Activated CD4-positive, alpha-beta T cell treated with anti-CD3 and anti-CD28 coated beads for 24 hours (primary cell): ENCODE data around the gene MRPL28.
"Not testable (repeated sequence)": the region's sequence is repeated elsewhere in the genome, so short reads cannot be mapped to it uniquely, and the experiment has no call there.

Experiments used
- DNase-seq, 2 donors: peaks; one replicate each; pipeline ENCODE4 v3.0.0-alpha.2; 2020; ENCODE audit warnings: low read depth in 2 of 2

The MRPL28 gene

DNA sequence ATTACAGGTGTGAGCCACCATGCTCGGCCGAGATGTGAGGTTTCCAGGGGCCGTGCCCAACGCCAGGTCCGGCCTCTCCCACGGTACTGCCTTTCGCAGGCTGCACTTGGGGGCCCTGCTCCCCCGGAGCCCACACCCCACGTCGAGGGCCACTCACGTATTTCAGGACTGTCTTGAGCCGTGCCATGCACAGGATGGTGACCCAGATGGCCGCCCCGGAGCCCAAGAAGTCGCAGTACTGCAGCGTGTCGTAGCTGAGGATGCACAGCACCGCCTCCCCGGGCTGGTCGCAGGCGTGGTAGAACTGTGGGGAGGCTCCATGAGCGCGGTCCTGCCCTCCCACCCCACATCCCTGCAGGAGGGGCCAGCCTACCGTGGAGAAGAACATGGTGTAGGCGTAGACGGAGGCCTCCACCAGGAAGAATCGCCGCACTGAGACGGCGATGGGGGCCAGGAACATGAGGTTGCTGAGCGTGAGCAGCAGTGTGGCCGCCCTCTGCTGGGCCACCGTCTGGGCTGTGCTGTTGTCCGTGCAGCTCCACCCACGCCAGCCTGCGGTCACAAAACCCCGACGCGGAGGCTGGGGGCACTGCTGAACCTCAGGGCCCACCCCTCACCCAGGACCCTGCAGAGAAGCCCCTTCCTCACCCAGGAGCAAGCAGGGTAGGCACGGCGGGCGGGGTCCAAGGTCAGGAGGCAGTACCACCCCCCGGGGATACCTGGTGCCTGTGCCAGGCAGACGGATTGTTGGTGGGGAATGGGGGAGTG lies 3.7 kb upstream of the MRPL28 start:
- no peak for DNase-seq

DNA sequence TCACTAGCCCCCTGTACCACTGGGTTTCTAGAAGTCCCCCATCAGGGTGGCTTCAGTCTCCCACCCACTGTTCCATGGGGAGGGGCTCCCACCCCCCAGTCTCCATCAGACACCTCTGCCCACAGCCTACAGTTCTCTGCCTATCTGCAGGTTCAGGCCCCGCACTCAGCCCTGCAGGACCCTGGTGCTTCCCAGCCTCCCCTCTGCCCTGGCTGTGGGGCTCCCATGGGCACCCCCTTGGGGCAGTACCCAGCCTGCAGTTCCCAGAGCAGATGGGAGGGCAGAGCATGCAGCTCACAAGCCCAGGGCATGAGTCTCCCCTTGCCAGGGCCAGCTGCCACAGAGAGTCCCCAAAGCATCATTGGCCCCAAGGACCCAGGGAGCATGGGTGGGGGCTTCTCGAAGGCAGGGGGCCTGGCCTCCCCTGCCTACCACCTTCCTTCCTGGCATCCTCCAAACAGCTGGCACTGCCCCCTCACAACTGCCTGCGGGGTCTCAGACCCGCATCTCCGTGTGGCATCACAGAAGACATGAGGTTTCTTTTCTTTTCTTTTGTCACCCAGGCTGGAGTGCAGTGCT lies 2.8 kb upstream of the MRPL28 start:
- no peak for DNase-seq

GRCh38 chr16:372302-372983 lies 2.1 kb upstream of the MRPL28 start:
- no peak for DNase-seq

GRCh38 chr16:371515-372301 lies 1.4 kb upstream of the MRPL28 start:
- DNase-seq: no peak

DNA sequence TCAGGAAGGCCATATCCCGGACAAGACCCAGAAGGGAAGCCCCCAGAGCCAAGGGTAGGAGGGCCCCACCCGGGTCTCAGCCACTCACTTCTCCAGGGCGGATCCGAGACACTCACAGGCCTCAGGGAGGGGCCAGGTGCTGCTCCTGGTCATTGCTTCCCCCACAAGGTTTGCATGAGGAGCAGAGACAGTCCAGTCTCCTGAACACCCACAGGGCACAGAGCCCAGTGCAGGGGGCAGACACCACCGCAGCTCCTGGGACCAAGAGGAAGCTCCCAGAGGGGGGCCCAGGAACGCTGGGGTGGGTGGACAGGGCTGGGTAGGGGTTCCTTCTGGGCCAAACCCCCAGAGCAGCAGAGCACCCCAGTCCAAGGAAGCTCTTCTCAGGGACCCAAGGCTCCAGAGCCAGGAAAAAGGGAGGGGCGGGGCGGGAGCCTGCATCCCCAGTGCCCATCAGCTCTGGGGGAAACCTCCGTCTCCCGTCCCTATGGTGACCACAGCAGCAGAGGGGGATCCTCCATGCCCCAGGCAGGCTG lies 709 bp upstream of the MRPL28 start:
- DNase-seq: no peak

GRCh38 chr16:369866-370436 lies 387 bp downstream of the MRPL28 start:
- no peak for DNase-seq

GRCh38 chr16:369275-369865 lies 968 bp downstream of the MRPL28 start:
- DNase-seq: no peak

GRCh38 chr16:368388-369158 lies 1.8 kb downstream of the MRPL28 start:
- DNase-seq: no peak

GRCh38 chr16:367333-367903 lies 2.9 kb downstream of the MRPL28 start:
- DNase-seq: no peak

DNA sequence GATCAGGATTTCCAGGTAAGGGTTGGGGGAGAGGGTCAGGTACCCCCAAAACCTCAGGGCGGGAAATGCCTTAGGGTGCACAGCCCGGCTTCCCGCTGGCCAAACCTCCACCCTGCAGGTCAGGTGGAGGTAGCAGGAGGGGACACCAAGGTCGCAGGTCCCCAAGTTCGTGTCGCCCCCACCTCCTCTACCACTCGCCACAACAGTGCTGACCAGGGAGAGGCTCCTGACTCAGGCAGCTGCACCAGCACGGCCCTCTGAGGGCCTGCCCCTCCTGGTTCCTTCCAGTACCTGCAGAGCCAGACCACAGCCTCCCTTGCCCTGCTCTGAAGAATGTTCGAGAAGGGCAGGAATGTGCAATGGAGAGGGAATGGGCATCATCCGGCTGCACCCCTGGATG lies 3.9 kb downstream of the MRPL28 start:
- DNase-seq: no peak

DNA sequence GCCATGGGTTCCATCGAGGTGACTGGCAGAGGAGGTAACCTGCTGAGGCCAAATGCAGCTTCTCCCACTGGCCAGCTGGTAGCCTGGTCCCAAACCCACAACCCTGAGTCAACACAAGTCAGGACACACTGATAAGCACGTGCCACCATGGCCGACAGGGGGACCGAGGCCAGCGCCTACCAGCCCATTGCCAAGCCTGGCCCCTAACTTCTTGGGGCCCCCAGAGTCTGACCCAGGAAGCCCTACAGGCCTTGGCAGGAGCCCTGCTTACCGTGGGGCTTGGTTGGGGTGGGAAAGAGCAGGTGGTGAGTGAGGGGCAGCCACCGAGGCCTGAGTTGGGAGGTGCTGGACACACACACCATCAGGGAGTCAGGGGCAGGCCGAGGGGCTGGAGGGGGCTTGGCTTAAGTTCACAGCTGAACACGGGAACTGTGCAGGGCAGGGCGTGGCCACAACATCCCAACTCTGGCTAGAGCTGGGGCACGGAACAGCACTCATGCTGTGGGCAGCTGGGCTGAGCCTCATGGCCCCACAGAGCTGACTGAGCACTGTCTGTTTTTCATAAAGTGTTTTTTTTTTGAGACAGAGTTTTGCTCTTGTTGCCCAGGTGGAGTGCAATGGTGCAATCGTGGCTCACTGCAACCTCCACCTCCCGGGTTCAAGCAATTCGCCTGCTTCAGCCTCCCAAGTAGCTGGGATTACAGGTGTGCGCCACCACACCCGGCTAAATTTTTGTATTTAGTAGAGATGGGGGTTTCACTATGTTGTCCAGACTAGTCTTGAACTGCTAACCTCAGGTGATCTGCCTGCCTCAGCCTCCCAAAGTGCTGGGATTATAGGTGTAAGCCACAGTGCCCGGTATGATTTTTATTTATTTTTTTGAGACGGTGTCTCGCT lies 5.5 kb downstream of the MRPL28 start:
- DNase-seq: no peak

- no peak for DNase-seq
Measured at GRCh38 chr16:363766-364490, 6.4 kb downstream of the MRPL28 start.

GRCh38 chr16:363110-363765 lies 7.1 kb downstream of the MRPL28 start:
- DNase-seq: no peak

DNA sequence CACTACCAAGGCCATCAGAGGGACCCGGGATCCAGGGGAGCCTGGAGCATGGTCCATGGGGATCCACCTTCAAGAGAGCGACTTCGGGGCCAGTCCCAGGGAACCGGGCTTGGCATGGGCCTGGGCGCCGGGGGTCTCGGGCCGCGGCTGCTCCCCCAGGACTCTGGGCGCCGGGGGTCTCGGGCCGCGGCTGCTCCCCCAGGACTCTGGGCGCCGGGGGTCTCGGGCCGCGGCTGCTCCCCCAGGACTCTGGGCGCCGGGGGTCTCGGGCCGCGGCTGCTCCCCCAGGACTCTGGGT lies 7.7 kb downstream of the MRPL28 start:
- DNase-seq: not testable (repeated sequence)

DNA sequence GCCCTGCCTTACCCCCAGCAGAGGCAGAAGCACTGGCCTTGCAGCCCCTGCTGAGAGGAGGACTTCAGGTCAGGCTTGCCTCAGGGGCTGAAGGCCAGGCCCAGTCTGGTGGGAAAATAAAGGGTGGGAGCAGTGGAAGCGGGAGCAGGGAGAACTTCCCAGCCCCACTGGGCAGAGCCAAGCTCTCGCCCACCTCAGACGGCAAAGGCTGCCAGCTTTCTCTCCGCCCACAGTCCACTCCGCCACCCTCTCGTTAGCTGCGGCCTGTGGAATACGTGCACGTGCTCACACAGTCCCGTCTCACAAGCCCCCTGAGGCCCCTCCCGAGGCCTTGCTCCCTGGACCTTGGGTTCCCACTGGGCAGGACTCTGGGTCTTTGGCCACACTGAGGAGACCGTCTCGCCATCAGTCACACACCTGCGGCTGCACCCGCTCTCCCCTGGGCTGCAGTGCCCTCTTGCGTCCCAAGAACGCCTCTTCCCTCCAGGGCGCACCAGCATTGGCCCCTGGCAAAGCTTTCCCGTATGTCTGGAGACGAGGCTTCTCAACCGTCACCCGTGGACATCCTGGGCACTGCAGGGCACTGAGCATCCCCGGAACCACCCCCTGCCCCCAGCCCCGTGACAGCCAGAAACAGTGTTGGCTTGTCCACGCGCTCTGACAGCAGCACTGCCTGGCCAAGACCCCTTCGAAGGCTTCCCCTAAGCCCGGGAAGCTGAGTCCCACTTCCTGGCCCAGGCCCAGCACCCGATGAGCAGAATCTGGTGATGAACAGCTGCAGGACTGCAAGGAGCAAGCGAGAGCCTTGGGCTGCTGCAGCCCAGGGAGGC lies 8.3 kb downstream of the MRPL28 start:
- DNase-seq: peak; percentile 53 to 56

DNA sequence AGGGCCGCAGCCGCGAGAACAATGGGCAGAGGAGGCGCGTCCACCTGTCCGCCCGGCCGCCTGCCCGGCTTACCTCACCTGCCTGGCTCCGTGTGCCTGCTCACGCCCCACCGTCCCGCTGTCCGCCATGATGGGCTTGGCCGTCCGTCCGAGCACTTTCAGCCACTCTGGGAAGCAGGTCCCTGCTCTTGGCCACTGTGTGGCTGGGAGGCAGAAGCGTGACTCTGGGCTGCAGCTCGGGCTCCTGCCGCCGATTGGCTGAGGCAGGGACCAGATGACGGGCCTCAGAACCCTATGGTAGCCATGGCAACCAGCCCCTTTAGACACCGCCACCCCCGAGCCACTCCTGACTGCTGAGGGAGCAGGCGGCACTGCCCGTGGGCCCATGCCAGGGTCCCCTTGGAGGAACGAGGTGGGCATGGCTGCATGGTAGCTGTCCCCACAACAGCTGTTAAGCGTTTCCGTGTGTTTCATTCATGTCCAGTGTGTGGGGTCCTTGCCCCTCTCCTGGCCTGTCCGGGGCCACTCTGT lies 8.9 kb downstream of the MRPL28 start:
- DNase-seq: no peak
